ENCODE measurements around the gene TAPBPL.

Gene TAPBPL

DNA sequence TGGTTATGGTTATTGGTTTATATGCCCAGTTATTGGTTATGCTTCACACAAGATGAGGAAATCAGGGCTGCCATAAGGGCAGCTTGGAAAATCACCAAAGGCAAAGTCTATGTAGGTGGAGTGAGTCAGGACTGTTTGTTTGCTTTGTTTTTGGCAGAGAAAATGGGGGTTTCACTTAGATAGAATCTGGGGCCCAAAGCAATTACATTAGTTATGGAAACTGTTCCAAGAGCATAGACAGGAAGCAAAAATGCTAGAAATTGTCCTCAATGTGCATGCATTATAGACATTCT is 16.4 kb downstream of the TAPBPL start:
- TF ChIP-seq FOXP2 (optimal IDR thresholded peaks at IDR 0.05; ENCODE audit: borderline replicate concordance, extremely low read depth, extremely low read length, insufficient read depth) (no peak), REST (IDR thresholded peaks at IDR 0.05; ENCODE audit: insufficient read depth in 1 of 2, low read depth in 2 of 2, low read length in 2 of 2) (no peak), SIN3A (IDR thresholded peaks at IDR 0.05; ENCODE audit: borderline replicate concordance, insufficient read depth, low read length) (no peak), TAF1 (IDR thresholded peaks at IDR 0.05; ENCODE audit: borderline replicate concordance, insufficient read depth, low read length) (no peak), POLR2AphosphoS5 (IDR thresholded peaks at IDR 0.05; ENCODE audit: low read depth, low read length) (no peak)

DNA sequence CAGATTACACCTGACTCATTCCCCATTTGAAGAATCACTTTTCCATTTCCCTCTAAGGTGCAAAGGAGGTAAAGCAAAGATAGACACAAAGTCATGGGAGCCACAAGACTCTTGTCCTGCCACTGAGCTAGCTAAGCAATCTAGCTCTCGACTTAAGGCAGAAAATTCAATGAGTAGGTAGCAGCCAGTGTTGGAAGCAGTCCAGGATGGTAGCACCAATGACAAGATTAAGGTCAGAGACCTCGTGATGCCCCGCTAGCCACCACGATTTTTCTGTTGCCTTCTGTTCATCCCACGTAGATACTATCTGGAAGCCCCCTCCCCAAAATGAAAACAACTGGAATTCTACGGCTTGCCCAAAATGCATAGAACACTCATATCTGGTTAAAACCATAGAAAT is 17.2 kb downstream of the TAPBPL start:
- no peak for TF ChIP-seq REST (IDR thresholded peaks at IDR 0.05; ENCODE audit: insufficient read depth in 1 of 2, low read depth in 2 of 2, low read length in 2 of 2)
- no peak for TF ChIP-seq POLR2AphosphoS5 (IDR thresholded peaks at IDR 0.05; ENCODE audit: low read depth, low read length)
- no peak for TF ChIP-seq TAF1 (IDR thresholded peaks at IDR 0.05; ENCODE audit: borderline replicate concordance, insufficient read depth, low read length)
- no peak for TF ChIP-seq FOXP2 (optimal IDR thresholded peaks at IDR 0.05; ENCODE audit: borderline replicate concordance, extremely low read depth, extremely low read length, insufficient read depth)
- no peak for TF ChIP-seq SIN3A (IDR thresholded peaks at IDR 0.05; ENCODE audit: borderline replicate concordance, insufficient read depth, low read length)

DNA sequence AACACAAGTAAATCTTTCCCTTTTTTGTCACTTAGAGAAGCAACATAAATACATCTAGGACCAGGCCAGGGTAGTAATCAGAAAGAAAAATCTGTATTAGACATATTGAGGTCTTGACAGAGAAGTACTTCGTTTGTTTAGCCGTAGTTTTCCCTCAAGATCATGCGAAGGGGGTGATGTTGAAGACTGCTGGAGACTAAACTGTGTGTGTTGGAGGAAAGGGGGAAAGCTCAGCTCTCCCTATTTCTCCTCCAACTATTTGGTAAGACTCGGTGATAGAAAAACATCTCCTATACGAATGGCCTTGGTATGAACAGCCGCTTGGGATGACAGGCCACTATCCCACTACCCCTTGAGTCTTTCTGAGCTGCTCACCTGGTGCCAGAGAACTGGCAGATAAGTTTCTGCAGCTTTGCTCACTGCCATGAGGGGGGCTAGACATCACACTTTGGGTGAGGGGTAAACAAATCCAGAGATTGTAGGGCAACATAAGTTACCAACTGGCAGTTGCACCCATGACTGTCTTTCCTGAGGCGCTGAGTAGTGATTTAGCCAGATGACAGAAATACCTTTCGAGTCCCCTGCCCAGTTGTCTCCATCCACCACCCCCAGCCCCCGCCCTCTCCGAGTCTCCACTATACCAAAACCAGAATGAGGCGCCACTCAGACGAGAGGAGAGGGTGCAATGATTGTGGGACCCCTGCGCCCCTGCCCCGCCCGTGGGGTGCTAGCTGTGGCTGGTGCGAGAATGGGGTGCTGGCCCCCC is 17.9 kb downstream of the TAPBPL start:
- TF ChIP-seq SIN3A (IDR thresholded peaks at IDR 0.05; ENCODE audit: borderline replicate concordance, insufficient read depth, low read length) (no peak), FOXP2 (optimal IDR thresholded peaks at IDR 0.05; ENCODE audit: borderline replicate concordance, extremely low read depth, extremely low read length, insufficient read depth) (no peak), POLR2AphosphoS5 (IDR thresholded peaks at IDR 0.05; ENCODE audit: low read depth, low read length) (no peak), REST (IDR thresholded peaks at IDR 0.05; ENCODE audit: insufficient read depth in 1 of 2, low read depth in 2 of 2, low read length in 2 of 2) (no peak)

GRCh38 chr12:6470375-6471163 is 18.7 kb downstream of the TAPBPL start, which contains the start of gene VAMP1:
Gene VAMP1 (minus strand): TSS chr12:6470677. CDS start chr12:6470531, 146 bp downstream.
- TF ChIP-seq REST (IDR thresholded peaks at IDR 0.05; ENCODE audit: insufficient read depth in 1 of 2, low read depth in 2 of 2, low read length in 2 of 2) (peak; percentile 25 to 58; a peak in 3 of 4 replicates), TAF1 (IDR thresholded peaks at IDR 0.05; ENCODE audit: borderline replicate concordance, insufficient read depth, low read length) (peak; percentile 96; the same call in 1 of the 2 replicates), POLR2AphosphoS5 (IDR thresholded peaks at IDR 0.05; ENCODE audit: low read depth, low read length) (peak; percentile 97), FOXP2 (optimal IDR thresholded peaks at IDR 0.05; ENCODE audit: borderline replicate concordance, extremely low read depth, extremely low read length, insufficient read depth) (peak; percentile 77), SIN3A (IDR thresholded peaks at IDR 0.05; ENCODE audit: borderline replicate concordance, insufficient read depth, low read length) (no peak)
